Right cardiac atrium (tissue), 5 donors: ENCODE results near the gene WDR49. TPM values are rescaled to one million over a fixed set of nuclear protein-coding genes. Genes with fewer than 3 reads are reported as not detected.

Experiments
- ATAC-seq, 2 donors: fragments of 200-7000 bp; cut with Tn5 transposase; one replicate each; pipeline versions ENCODE4 v1.8.0 to v1.9.1; 2020; ENCODE audit warnings: moderate library complexity in 2 of 2, mild to moderate bottlenecking in 1 of 2
- DNase-seq, 3 donors: peaks; one replicate each; pipeline ENCODE4 v3.0.0-alpha.2; 2020
- H3K27ac ChIP-seq: one replicate; pipeline ENCODE4 v1.5.1; 2013; ENCODE audit warnings: mild to moderate bottlenecking, low read length, control low read depth, moderate library complexity
- H3K27me3 ChIP-seq: one replicate; pipeline ENCODE4 v1.6.1; 2013; ENCODE audit not compliant: control insufficient read depth, insufficient read depth
- H3K4me1 ChIP-seq: one replicate; pipeline ENCODE4 v1.6.1; 2013; ENCODE audit warnings: low read length; ENCODE audit not compliant: control insufficient read depth, insufficient read depth
- H3K4me3 ChIP-seq: one replicate; pipeline ENCODE4 v1.5.1; 2013; ENCODE audit warnings: low read length, control low read depth
- H3K9me3 ChIP-seq: one replicate; pipeline ENCODE4 v1.6.1; 2013; ENCODE audit warnings: low read length; ENCODE audit not compliant: control insufficient read depth
- WGBS: extraction: QIAGEN DNeasy Blood & Tissue Kit; methylation state at CpG from one replicate; pipeline ENCODE4 v1.1.7; 2013; 5-methylcytosine and 5-hydroxymethylcytosine counted together
- intact Hi-C, 4 donors: fragments of 100-400 bp; cut with DNase I; formaldehyde crosslinking; loops; one replicate each; pipeline versions ENCODE4 v1.11.0 to v1.14.0; 2022 to 2023
- polyA plus RNA-seq: library from polyadenylated mRNA; stranded (reverse); fragments of 200-250 nt; gene quantifications from one replicate; pipeline ENCODE4 v1.2.3, GENCODE V29; 2013
- total RNA-seq, 4 donors: library from RNA; stranded (reverse); fragmentation: NEBNext Ultra II Directional; extraction: Animal tissue kit (Norgen Biotek cat#: 25700); gene quantifications; one replicate each; pipeline ENCODE4 v1.2.1, GENCODE V29; 2021
- donor health status: healthy with polysubstance abuse.
- donor health status: DM: no; HTN: yes; CAD: no.
- donor health status: DM: no; HTN: no; CAD: no.
- donor health status: DM: no; HTN: yes; CAD: no; lungs with severe emphysema.
- donor health status: DM: yes; HTN: yes; CAD: no.

Gene WDR49
- total and polyA plus RNA-seq, 5 donors: 4.4 to 29.6 (median 25.3) TPM

- Histone ChIP-seq H3K27ac (no peak overlapping the region), H3K9me3 (no peaks in the 10 kb centered on the region), H3K4me1 (no peaks in the 10 kb centered on the region), H3K4me3 (no peak overlapping the region), H3K27me3 (no peaks in the 10 kb centered on the region)
- 88% methylated on average over 2 of the region's 2 CpGs for WGBS
- ATAC-seq: no peak
- DNase-seq: no peak
- intact Hi-C loops: no loop called here
Measured at GRCh38 chr3:167453815-167454214, 199.9 kb downstream of the WDR49 start.

DNA sequence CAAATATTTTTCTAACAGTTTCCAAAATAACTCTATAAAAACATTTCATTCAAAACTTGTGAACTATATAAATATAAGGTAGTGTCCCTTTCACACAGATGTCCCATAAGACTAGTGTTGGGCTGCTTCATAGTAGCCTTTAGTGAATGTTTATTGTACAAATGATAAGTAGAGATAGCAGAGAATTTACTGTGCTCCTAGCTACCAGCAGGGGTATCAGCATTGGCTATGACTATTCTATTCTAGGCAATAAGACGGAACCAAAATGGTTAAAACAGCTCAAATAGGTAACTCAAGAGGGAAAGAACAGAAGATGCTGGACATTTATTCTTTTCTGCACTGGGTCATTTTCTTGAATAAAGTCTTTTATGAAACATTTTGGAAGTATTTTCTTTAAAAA lies 202.5 kb downstream of the WDR49 start:
- no peaks in the 10 kb centered on the region for H3K9me3 ChIP-seq
- H3K4me1 ChIP-seq: no peaks in the 10 kb centered on the region
- ATAC-seq (no peak), DNase-seq (no peak)
- no peaks in the 10 kb centered on the region for H3K27me3 ChIP-seq
- H3K27ac ChIP-seq: no peak overlapping the region
- no peak overlapping the region for H3K4me3 ChIP-seq
- WGBS: 31% methylated on average over 1 of the region's 1 CpG
- intact Hi-C loops: no loop called here

GRCh38 chr3:167450675-167451074 lies 203.1 kb downstream of the WDR49 start:
- ATAC-seq (no peak), DNase-seq (no peak)
- no peak overlapping the region for H3K27ac ChIP-seq
- no peaks in the 10 kb centered on the region for H3K27me3 ChIP-seq
- H3K4me1 ChIP-seq: no peaks in the 10 kb centered on the region
- intact Hi-C loops: no loop called here
- no peaks in the 10 kb centered on the region for H3K9me3 ChIP-seq
- 86% methylated on average over 2 of the region's 2 CpGs for WGBS
- no peak overlapping the region for H3K4me3 ChIP-seq

DNA sequence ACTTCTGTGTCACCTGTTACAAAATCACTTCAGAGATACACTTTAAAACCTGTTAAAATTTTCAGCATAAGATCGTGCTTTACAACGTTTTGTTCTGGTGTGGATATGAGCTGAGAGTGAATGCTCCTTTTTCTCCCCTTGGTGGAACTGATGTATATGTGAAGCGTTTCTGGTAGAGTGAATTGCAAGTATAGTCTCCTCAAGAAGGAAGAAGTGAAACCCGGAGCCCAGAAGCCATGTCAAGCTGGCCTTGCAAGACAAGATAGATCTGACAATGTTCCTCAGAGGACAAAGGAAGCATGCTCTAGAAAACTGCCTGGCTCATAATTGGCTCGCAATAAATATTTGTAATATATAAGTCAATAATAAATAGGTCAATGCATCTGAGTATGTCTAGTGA lies 203.5 kb downstream of the WDR49 start:
- Histone ChIP-seq H3K27me3 (no peaks in the 10 kb centered on the region), H3K4me1 (no peaks in the 10 kb centered on the region), H3K9me3 (no peaks in the 10 kb centered on the region), H3K4me3 (no peak overlapping the region), H3K27ac (no peak overlapping the region)
- WGBS: 88% methylated on average over 5 of the region's 5 CpGs
- DNase-seq: no peak
- intact Hi-C loops: no loop called here
- no peak for ATAC-seq

DNA sequence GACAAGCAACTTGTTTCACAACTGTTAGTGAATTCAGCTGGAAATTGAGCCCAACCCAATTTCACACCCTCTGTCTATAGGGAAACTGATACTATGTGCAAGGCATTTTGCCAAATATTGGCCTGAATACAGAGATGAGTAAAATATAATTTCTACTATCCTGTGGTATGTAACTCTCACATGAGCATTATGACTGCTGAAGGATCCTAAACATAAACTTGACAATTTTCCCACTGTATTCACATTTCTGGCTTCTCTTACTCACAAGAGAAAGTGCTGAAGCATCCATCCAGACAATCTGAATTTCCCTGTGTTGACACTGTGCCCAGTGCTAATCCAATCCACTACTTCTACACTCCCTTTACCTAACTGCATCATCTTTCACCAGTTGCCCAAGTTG lies 208.3 kb downstream of the WDR49 start:
- DNase-seq: no peak
- ATAC-seq: no peak
- Histone ChIP-seq H3K4me1 (no peaks in the 10 kb centered on the region), H3K27ac (no peak overlapping the region), H3K9me3 (no peaks in the 10 kb centered on the region), H3K4me3 (no peak overlapping the region), H3K27me3 (no peaks in the 10 kb centered on the region)
- intact Hi-C loops: no loop called here

DNA sequence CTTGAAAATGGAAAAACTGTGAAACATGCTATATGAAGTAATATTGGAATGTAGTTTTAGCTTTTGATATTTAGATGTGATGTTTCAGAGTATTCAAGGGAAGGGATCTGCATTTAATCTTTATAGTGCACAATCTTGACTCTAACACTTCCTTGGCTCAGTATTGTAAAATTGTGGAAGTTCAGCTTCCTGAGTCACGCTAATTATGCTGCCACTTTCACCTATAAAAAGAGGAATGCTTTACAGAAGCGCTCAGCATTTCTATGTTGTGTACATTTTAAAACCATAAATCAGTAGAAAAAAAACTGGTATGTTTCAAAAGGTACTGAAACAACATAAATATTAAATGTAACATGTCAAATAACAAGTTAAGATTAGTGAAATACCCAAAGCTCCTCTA lies 212.5 kb downstream of the WDR49 start:
- Histone ChIP-seq H3K9me3 (no peaks in the 10 kb centered on the region), H3K4me3 (no peak overlapping the region), H3K4me1 (no peaks in the 10 kb centered on the region), H3K27me3 (no peaks in the 10 kb centered on the region), H3K27ac (no peak overlapping the region)
- ATAC-seq (no peak), DNase-seq (no peak)
- 62% methylated on average over 2 of the region's 2 CpGs for WGBS
- intact Hi-C loops: no loop called here

DNA sequence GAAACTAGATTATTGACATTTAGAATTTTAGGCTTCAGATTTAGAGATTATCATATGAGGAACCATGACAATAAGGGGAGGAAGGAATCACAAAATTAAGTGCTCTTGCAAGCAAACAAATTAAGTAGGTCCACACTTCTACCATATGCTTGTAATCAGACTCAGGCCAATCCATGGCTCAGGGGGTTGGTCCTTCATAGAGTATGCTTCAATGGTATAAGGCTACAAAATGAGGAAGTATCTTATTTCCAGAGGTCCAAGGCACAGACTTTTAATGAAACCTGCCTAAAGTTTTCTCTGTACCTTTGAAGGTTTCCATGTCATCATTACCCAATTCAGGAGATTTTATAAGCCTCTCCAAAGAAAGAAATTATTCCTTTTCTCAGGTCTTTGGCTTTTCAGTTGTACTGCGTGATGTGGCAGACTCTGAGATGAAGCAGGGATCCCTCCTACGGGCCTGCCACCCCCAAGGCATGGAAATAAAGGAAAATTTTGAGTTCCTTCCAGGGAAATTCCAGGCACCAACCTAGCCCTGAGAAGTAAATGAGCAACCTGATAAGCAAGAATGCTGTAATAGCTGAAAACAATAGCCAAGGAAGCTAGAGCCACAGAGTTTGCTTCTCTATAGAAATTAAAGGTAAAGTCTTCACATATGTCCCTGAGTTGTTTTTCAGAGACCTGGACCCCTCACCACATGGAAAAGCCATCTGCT lies 216.2 kb downstream of the WDR49 start:
- intact Hi-C loops: no loop called here
- 77% methylated on average over 2 of the region's 2 CpGs for WGBS
- H3K4me1 ChIP-seq: no peaks in the 10 kb centered on the region
- H3K4me3 ChIP-seq: no peak overlapping the region
- H3K9me3 ChIP-seq: no peaks in the 10 kb centered on the region
- ATAC-seq (no peak), DNase-seq (no peak)
- H3K27me3 ChIP-seq: no peaks in the 10 kb centered on the region
- H3K27ac ChIP-seq: no peak overlapping the region

Other genes with a start within 250 kb of the WDR49 start
- 1 to 10 TPM; 1.5 to 3.3 (median 2.4) TPM for gene SERPINI2, start 179.9 kb downstream of the WDR49 start, total RNA-seq
- gene SERPINI2, start 179.9 kb downstream of the WDR49 start, polyA plus RNA-seq: 1.3 TPM
- gene PDCD10, start 81.0 kb upstream of the WDR49 start, total RNA-seq: 10 to 100 TPM; 26.6 to 32.9 (median 30.9) TPM
- 29.1 TPM for gene PDCD10, start 81.0 kb upstream of the WDR49 start, polyA plus RNA-seq
- 1 to 10 TPM; 3.0 to 3.7 (median 3.0) TPM for gene SERPINI1, start 81.8 kb upstream of the WDR49 start, total RNA-seq
- gene SERPINI1, start 81.8 kb upstream of the WDR49 start, polyA plus RNA-seq: 6.4 TPM